ENCODE data around the gene ADGRV1. TPM values are rescaled to one million over a fixed set of nuclear protein-coding genes. Genes with fewer than 3 reads are reported as not detected.

ADGRV1 gene
- total RNA-seq, 1 donor = 0.18 TPM

GRCh38 chr5:90632791-90633190, 74.2 kb downstream of the ADGRV1 start:
- H3K4me3 ChIP-seq (ENCODE audit: low read depth, low read length) = no peak overlapping the region
- no peak for TF ChIP-seq CTCF (IDR thresholded peaks at IDR 0.05; ENCODE audit: insufficient read depth, low read length)
- no peak for DNase-seq (ENCODE audit: low read depth)

GRCh38 chr5:90636948-90637347, 78.4 kb downstream of the ADGRV1 start:
- DNase-seq (ENCODE audit: low read depth) = no peak
- H3K4me3 ChIP-seq (ENCODE audit: low read depth, low read length) = no peak overlapping the region
- TF ChIP-seq CTCF (IDR thresholded peaks at IDR 0.05; ENCODE audit: insufficient read depth, low read length) = no peak

- DNase-seq (ENCODE audit: low read depth) = no peak
- TF ChIP-seq CTCF (IDR thresholded peaks at IDR 0.05; ENCODE audit: insufficient read depth, low read length) = no peak
- no peak overlapping the region for H3K4me3 ChIP-seq (ENCODE audit: low read depth, low read length)
Observed at GRCh38 chr5:90637731-90638130, 79.1 kb downstream of the ADGRV1 start.

- TF ChIP-seq CTCF (IDR thresholded peaks at IDR 0.05; ENCODE audit: insufficient read depth, low read length) = no peak
- no peak overlapping the region for H3K4me3 ChIP-seq (ENCODE audit: low read depth, low read length)
- DNase-seq (ENCODE audit: low read depth) = no peak
Observed at GRCh38 chr5:90638878-90639277, 80.3 kb downstream of the ADGRV1 start.

- DNase-seq (ENCODE audit: low read depth) = no peak
- TF ChIP-seq CTCF (IDR thresholded peaks at IDR 0.05; ENCODE audit: insufficient read depth, low read length) = no peak
- H3K4me3 ChIP-seq (ENCODE audit: low read depth, low read length) = no peak overlapping the region
Observed at GRCh38 chr5:90640484-90641059, 82.0 kb downstream of the ADGRV1 start.

- no peak for DNase-seq (ENCODE audit: low read depth)
- TF ChIP-seq CTCF (IDR thresholded peaks at IDR 0.05; ENCODE audit: insufficient read depth, low read length) = no peak
- H3K4me3 ChIP-seq (ENCODE audit: low read depth, low read length) = no peak overlapping the region
Observed at GRCh38 chr5:90641528-90641927, 82.9 kb downstream of the ADGRV1 start.

- DNase-seq (ENCODE audit: low read depth) = no peak
- TF ChIP-seq CTCF (IDR thresholded peaks at IDR 0.05; ENCODE audit: insufficient read depth, low read length) = no peak
- H3K4me3 ChIP-seq (ENCODE audit: low read depth, low read length) = no peak overlapping the region
Observed at GRCh38 chr5:90642706-90643229, 84.2 kb downstream of the ADGRV1 start.
